Liver (tissue), 9 donors: Measurements from ENCODE around the gene SMIM24. TPM values are rescaled to one million over a fixed set of nuclear protein-coding genes. Genes with fewer than 3 reads are reported as not detected.

ENCODE experiments used
- DNase-seq: peaks from one replicate; pipeline ENCODE4 v3.0.0-alpha.2; 2017; ENCODE audit warnings: low spot score
- H3K27ac ChIP-seq, 2 donors: one replicate each; pipeline ENCODE4 v1.7.0; 2013; ENCODE audit warnings: inconsistent platforms in 2 of 2, low read length in 2 of 2, control low read depth in 1 of 2, low read depth in 1 of 2, mild to moderate bottlenecking in 1 of 2
- H3K27me3 ChIP-seq, 4 donors: one replicate each; pipeline versions ENCODE4 v1.6.1 to v1.7.0; 2013; ENCODE audit warnings: low read length in 3 of 4, inconsistent platforms in 1 of 4, mild to moderate bottlenecking in 1 of 4, moderate library complexity in 1 of 4; ENCODE audit not compliant: control insufficient read depth in 4 of 4, insufficient read depth in 4 of 4
- H3K36me3 ChIP-seq, 4 donors: one replicate each; pipeline versions ENCODE4 v1.6.1 to v1.7.0; 2013; ENCODE audit warnings: low read length in 3 of 4, mild to moderate bottlenecking in 3 of 4, low read depth in 1 of 4, moderate library complexity in 1 of 4; ENCODE audit not compliant: control insufficient read depth in 4 of 4, insufficient read depth in 3 of 4
- H3K4me1 ChIP-seq, 4 donors: one replicate each; pipeline versions ENCODE4 v1.6.1 to v1.7.0; 2013; ENCODE audit warnings: low read length in 3 of 4, mild to moderate bottlenecking in 3 of 4, moderate library complexity in 1 of 4; ENCODE audit not compliant: control insufficient read depth in 4 of 4, insufficient read depth in 4 of 4
- H3K4me3 ChIP-seq, 3 donors: one replicate each; pipeline versions ENCODE4 v1.6.1 to v1.7.0; 2013; ENCODE audit warnings: low read length in 3 of 3, control low read depth in 1 of 3, low read depth in 1 of 3, mild to moderate bottlenecking in 1 of 3
- H3K9ac ChIP-seq, 2 donors: one replicate each; pipeline ENCODE4 v1.7.0; 2013; ENCODE audit warnings: low read length in 2 of 2, mild to moderate bottlenecking in 2 of 2, moderate library complexity in 2 of 2, control low read depth in 1 of 2, low read depth in 1 of 2
- H3K9me3 ChIP-seq, 4 donors: one replicate each; pipeline versions ENCODE4 v1.6.1 to v1.7.0; 2013; ENCODE audit warnings: low read length in 3 of 4; ENCODE audit not compliant: control insufficient read depth in 4 of 4
- EGR1 ChIP-seq, 2 donors: IDR thresholded peaks; 2 replicates each; pipeline ENCODE4 v1.6.1; 2016 to 2018; ENCODE audit warnings: antibody characterized with exemption in 2 of 2, low read depth in 2 of 2
- FOXA1 ChIP-seq: IDR thresholded peaks from 2 replicates; pipeline ENCODE4 v1.6.1; 2016; ENCODE audit warnings: antibody characterized with exemption
- FOXA2 ChIP-seq: IDR thresholded peaks from 2 replicates; pipeline ENCODE4 v1.6.1; 2016; ENCODE audit warnings: antibody characterized with exemption
- GABPA ChIP-seq, 2 donors: IDR thresholded peaks in 1 of 2; conservative IDR thresholded peaks in 1 of 2; 2 replicates each; pipeline ENCODE4 v1.6.1; 2016; ENCODE audit warnings: antibody characterized with exemption in 2 of 2, mild to moderate bottlenecking in 1 of 2, moderate library complexity in 1 of 2
- HNF4A ChIP-seq, 2 donors: conservative IDR thresholded peaks; 2 replicates each; pipeline ENCODE4 v1.6.1; 2016; ENCODE audit warnings: antibody characterized with exemption in 2 of 2, mild to moderate bottlenecking in 2 of 2
- HNF4G ChIP-seq: IDR thresholded peaks from 2 replicates; pipeline ENCODE4 v1.6.1; 2016; ENCODE audit warnings: antibody characterized with exemption
- JUND ChIP-seq, 2 donors: IDR thresholded peaks; 2 replicates each; pipeline ENCODE4 v1.6.1; 2016; ENCODE audit warnings: antibody characterized with exemption in 2 of 2
- NR2F2 ChIP-seq: IDR thresholded peaks from 2 replicates; pipeline ENCODE4 v1.6.1; 2016; ENCODE audit warnings: antibody characterized with exemption
- RAD21 ChIP-seq, 2 donors: IDR thresholded peaks; 2 replicates each; pipeline ENCODE4 v1.6.1; 2016; ENCODE audit warnings: antibody characterized with exemption in 2 of 2, mild to moderate bottlenecking in 2 of 2
- RXRA ChIP-seq, 2 donors: IDR thresholded peaks; 2 replicates each; pipeline ENCODE4 v1.6.1; 2017 to 2018; ENCODE audit warnings: antibody characterized with exemption in 2 of 2, mild to moderate bottlenecking in 1 of 2
- SP1 ChIP-seq: IDR thresholded peaks from 2 replicates; pipeline ENCODE4 v1.6.1; 2018; ENCODE audit warnings: antibody characterized with exemption, mild to moderate bottlenecking
- TAF1 ChIP-seq: conservative IDR thresholded peaks from 2 replicates; pipeline ENCODE4 v1.6.1; 2016; ENCODE audit warnings: antibody characterized with exemption, mild to moderate bottlenecking
- YY1 ChIP-seq: IDR thresholded peaks from 2 replicates; pipeline ENCODE4 v1.6.1; 2016; ENCODE audit warnings: antibody characterized with exemption, mild to moderate bottlenecking
- WGBS: extraction: QIAGEN DNeasy Blood & Tissue Kit; methylation state at CpG from one replicate; pipeline ENCODE4 v1.1.7; 2013; 5-methylcytosine and 5-hydroxymethylcytosine counted together
- polyA plus RNA-seq, 2 donors: library from polyadenylated mRNA; stranded (reverse) in 1 of 2; unstranded in 1 of 2; fragments of 200-250 nt in 1 of 2; fragments of >200 nt in 1 of 2; fragmentation: Nextera tagmentation in 1 of 2; extraction: Ambion mirVana in 1 of 2; gene quantifications; one replicate each; pipeline versions ENCODE4 v1.2.1 to v1.2.3, GENCODE V29; 2013 to 2015
- total RNA-seq, 2 donors: library from RNA; depleted of rRNA; stranded (reverse); fragments of >200 nt; gene quantifications; one replicate each; pipeline ENCODE4 v1.2.3, GENCODE V29; 2014
- TF ChIP-seq, protein P1 (sequence below): fragments of 150-350 bp; IDR thresholded peaks from 2 replicates; pipeline ENCODE4 v1.5.1; 2017; ENCODE audit warnings: improper control_type of control experiment, low read depth, low read length; ENCODE audit not compliant: missing input control
- TF ChIP-seq, protein P2 (sequence below): IDR thresholded peaks from 2 replicates; pipeline ENCODE4 v1.6.1; 2016; ENCODE audit warnings: antibody characterized with exemption
- TF ChIP-seq, protein P3 (sequence below): IDR thresholded peaks from 2 replicates; pipeline ENCODE4 v1.6.1; 2016; ENCODE audit warnings: antibody characterized with exemption
- TF ChIP-seq, protein P4 (sequence below): IDR thresholded peaks from 2 replicates; pipeline ENCODE4 v1.6.1; 2016; ENCODE audit warnings: antibody characterized with exemption, mild to moderate bottlenecking
- TF ChIP-seq, protein P5 (sequence below): IDR thresholded peaks from 2 replicates; pipeline ENCODE4 v1.6.1; 2016; ENCODE audit warnings: antibody characterized with exemption
- donor health status: healthy.
- donor health status: healthy.
- donor health status: healthy.
- donor health status: healthy.
- donor health status: healthy.

SMIM24 gene
- total and polyA plus RNA-seq, 4 donors, result 0.17 to 13.7 (median 2.8) TPM

DNA sequence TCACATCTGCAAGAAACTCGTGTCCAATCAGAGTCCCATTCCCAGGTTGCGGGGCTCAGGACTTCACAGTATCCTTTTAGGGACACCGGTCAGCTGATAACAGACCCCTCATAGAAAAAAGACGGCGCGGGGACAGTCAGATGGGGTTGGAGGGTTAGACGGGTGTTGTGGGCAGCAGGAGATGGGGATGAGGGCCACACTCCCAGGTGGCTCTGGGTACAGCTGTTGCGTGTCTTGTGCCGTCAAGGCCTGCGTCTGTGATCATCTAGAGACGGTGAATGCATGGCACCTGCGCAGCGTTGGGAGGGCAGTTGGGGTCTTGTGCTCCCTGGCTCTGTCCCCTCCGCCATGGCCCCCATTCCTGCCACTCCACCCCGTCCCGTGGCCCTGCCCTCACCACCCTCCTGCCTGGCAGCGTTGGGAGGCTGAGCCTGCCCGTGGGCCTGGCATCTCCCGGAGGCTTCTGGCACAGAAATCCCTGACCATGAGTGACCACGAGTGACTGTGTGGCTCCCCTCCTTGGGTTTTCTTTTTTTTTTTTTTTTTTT lies 44.7 kb upstream of the SMIM24 start:
- peaks cover 4 to 33% (median 15%) of the 10 kb centered on the region in 4 donors for H3K36me3 ChIP-seq
- no peaks in the 10 kb centered on the region for H3K9me3 ChIP-seq
- no peak for DNase-seq
- WGBS, result 97% methylated on average over 20 of the region's 20 CpGs
- TF ChIP-seq, protein P1, sequence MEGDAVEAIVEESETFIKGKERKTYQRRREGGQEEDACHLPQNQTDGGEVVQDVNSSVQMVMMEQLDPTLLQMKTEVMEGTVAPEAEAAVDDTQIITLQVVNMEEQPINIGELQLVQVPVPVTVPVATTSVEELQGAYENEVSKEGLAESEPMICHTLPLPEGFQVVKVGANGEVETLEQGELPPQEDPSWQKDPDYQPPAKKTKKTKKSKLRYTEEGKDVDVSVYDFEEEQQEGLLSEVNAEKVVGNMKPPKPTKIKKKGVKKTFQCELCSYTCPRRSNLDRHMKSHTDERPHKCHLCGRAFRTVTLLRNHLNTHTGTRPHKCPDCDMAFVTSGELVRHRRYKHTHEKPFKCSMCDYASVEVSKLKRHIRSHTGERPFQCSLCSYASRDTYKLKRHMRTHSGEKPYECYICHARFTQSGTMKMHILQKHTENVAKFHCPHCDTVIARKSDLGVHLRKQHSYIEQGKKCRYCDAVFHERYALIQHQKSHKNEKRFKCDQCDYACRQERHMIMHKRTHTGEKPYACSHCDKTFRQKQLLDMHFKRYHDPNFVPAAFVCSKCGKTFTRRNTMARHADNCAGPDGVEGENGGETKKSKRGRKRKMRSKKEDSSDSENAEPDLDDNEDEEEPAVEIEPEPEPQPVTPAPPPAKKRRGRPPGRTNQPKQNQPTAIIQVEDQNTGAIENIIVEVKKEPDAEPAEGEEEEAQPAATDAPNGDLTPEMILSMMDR, result no peak
- TF ChIP-seq, protein P2, sequence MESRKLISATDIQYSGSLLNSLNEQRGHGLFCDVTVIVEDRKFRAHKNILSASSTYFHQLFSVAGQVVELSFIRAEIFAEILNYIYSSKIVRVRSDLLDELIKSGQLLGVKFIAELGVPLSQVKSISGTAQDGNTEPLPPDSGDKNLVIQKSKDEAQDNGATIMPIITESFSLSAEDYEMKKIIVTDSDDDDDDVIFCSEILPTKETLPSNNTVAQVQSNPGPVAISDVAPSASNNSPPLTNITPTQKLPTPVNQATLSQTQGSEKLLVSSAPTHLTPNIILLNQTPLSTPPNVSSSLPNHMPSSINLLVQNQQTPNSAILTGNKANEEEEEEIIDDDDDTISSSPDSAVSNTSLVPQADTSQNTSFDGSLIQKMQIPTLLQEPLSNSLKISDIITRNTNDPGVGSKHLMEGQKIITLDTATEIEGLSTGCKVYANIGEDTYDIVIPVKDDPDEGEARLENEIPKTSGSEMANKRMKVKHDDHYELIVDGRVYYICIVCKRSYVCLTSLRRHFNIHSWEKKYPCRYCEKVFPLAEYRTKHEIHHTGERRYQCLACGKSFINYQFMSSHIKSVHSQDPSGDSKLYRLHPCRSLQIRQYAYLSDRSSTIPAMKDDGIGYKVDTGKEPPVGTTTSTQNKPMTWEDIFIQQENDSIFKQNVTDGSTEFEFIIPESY, result no peak
- TF ChIP-seq, protein P3, sequence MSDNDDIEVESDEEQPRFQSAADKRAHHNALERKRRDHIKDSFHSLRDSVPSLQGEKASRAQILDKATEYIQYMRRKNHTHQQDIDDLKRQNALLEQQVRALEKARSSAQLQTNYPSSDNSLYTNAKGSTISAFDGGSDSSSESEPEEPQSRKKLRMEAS, result no peak
- TF ChIP-seq YY1 (no peak), JUND (IDR thresholded peaks at IDR 0.05) (no peak), RAD21 (IDR thresholded peaks at IDR 0.05) (no peak), HNF4A (conservative IDR thresholded peaks at IDR 0.05) (no peak), FOXA1 (no peak), HNF4G (no peak), TAF1 (no peak), RXRA (IDR thresholded peaks at IDR 0.05) (no peak), GABPA (IDR thresholded peaks at IDR 0.05 in 1 of 2, conservative IDR thresholded peaks at IDR 0.05 in 1 of 2) (no peak), SP1 (no peak), FOXA2 (no peak), NR2F2 (no peak), EGR1 (IDR thresholded peaks at IDR 0.05; ENCODE audit: low read depth in 2 of 2) (no peak)
- TF ChIP-seq, protein P4, sequence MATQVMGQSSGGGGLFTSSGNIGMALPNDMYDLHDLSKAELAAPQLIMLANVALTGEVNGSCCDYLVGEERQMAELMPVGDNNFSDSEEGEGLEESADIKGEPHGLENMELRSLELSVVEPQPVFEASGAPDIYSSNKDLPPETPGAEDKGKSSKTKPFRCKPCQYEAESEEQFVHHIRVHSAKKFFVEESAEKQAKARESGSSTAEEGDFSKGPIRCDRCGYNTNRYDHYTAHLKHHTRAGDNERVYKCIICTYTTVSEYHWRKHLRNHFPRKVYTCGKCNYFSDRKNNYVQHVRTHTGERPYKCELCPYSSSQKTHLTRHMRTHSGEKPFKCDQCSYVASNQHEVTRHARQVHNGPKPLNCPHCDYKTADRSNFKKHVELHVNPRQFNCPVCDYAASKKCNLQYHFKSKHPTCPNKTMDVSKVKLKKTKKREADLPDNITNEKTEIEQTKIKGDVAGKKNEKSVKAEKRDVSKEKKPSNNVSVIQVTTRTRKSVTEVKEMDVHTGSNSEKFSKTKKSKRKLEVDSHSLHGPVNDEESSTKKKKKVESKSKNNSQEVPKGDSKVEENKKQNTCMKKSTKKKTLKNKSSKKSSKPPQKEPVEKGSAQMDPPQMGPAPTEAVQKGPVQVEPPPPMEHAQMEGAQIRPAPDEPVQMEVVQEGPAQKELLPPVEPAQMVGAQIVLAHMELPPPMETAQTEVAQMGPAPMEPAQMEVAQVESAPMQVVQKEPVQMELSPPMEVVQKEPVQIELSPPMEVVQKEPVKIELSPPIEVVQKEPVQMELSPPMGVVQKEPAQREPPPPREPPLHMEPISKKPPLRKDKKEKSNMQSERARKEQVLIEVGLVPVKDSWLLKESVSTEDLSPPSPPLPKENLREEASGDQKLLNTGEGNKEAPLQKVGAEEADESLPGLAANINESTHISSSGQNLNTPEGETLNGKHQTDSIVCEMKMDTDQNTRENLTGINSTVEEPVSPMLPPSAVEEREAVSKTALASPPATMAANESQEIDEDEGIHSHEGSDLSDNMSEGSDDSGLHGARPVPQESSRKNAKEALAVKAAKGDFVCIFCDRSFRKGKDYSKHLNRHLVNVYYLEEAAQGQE, result no peak
- TF ChIP-seq, protein P5, sequence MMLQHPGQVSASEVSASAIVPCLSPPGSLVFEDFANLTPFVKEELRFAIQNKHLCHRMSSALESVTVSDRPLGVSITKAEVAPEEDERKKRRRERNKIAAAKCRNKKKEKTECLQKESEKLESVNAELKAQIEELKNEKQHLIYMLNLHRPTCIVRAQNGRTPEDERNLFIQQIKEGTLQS, result no peak
- H3K4me1 ChIP-seq, result peaks cover 0 to 18% (median 8%) of the 10 kb centered on the region in 4 donors
- no peak overlapping the region for H3K27ac ChIP-seq
- no peak overlapping the region for H3K9ac ChIP-seq
- H3K27me3 ChIP-seq, result no peaks in the 10 kb centered on the region
- no peak overlapping the region for H3K4me3 ChIP-seq
